Measurements from ENCODE around the gene DIS3L2.
A peak's percentile ranks its signal among the peaks of the same experiment; 100 is the strongest.
"Not testable (repeated sequence)": the region's sequence is repeated elsewhere in the genome, so short reads cannot be mapped to it uniquely, and the experiment has no call there.

DIS3L2 gene

DNA sequence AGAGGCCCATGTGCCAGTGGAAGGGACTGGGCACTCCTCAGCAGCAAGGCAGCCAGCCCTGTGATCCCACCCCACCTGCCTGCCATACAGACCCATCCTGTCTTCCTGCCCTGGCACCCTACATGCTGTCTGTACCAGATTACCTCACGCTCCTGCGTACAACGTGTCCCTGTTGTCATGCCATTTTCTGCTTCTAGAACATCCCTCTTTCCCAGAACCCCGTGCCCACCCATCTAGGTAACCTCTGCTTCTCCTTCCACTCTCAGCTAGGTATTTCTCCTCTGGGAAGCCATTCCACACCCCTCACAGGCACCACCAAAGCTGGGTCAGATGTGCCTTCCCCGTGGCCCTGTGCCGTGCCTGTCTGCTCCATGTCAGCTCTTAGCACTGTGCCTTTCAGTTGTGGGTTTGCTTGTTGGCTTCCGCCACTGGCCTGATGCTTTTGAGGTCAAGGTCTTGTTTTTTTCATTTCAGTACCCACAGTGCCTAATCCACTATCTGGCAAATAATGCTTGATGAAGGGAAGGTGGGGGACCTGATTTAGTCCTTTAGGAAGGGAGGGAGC, 345.3 kb downstream of the DIS3L2 start:
- Histone ChIP-seq H3K4me1 (ENCODE audit: control insufficient read depth in 5 of 5, insufficient read depth in 5 of 5, low read length in 5 of 5) (peaks cover 0 to 2% (median 0%) of the 10 kb centered on the region in 5 donors), H3K27ac (ENCODE audit: low read depth, low read length) (no peak overlapping the region), H3K9ac (ENCODE audit: low read length in 5 of 5) (no peak overlapping the region), H3K27me3 (ENCODE audit: control insufficient read depth in 5 of 5, insufficient read depth in 4 of 5, low read length in 5 of 5) (no peaks in the 10 kb centered on the region), H3K4me3 (ENCODE audit: low read depth in 1 of 5, low read length in 5 of 5) (no peak overlapping the region), H3K9me3 (ENCODE audit: control insufficient read depth in 5 of 5, low read length in 5 of 5) (peaks cover 0 to 3% (median 0%) of the 10 kb centered on the region in 5 donors), H3K36me3 (ENCODE audit: control insufficient read depth in 5 of 5, insufficient read depth in 5 of 5, low read length in 5 of 5) (peaks cover 0 to 28% (median 17%) of the 10 kb centered on the region in 5 donors)

DNA sequence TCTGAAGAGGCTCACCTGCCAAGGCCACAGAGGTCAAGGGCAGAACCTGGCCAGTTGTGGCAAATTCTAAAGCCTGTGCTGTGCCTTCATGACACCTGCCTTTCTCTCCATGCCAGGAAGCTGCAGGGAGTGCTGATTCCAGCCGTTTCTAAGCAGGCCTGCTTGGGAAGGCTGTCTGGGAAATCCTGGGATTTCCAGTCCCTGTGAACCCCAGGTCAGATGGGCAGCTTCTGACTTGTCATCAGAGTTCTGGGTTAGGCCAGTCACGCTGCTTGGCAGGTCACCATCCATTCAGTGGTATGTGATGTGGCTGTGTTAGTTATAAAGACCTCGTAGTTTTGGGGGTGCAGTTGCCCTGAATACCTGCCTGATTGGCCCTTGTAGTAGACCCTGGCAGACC, 346.3 kb downstream of the DIS3L2 start:
- no peak overlapping the region for H3K27ac ChIP-seq (ENCODE audit: low read depth, low read length)
- no peak overlapping the region for H3K9ac ChIP-seq (ENCODE audit: low read length in 5 of 5)
- H3K9me3 ChIP-seq (ENCODE audit: control insufficient read depth in 5 of 5, low read length in 5 of 5): peaks cover 0 to 3% (median 3%) of the 10 kb centered on the region in 5 donors
- H3K36me3 ChIP-seq (ENCODE audit: control insufficient read depth in 5 of 5, insufficient read depth in 5 of 5, low read length in 5 of 5): peaks cover 0 to 28% (median 17%) of the 10 kb centered on the region in 5 donors
- peaks cover 0 to 2% (median 0%) of the 10 kb centered on the region in 5 donors for H3K4me1 ChIP-seq (ENCODE audit: control insufficient read depth in 5 of 5, insufficient read depth in 5 of 5, low read length in 5 of 5)
- H3K4me3 ChIP-seq (ENCODE audit: low read depth in 1 of 5, low read length in 5 of 5): no peak overlapping the region
- H3K27me3 ChIP-seq (ENCODE audit: control insufficient read depth in 5 of 5, insufficient read depth in 4 of 5, low read length in 5 of 5): no peaks in the 10 kb centered on the region

DNA sequence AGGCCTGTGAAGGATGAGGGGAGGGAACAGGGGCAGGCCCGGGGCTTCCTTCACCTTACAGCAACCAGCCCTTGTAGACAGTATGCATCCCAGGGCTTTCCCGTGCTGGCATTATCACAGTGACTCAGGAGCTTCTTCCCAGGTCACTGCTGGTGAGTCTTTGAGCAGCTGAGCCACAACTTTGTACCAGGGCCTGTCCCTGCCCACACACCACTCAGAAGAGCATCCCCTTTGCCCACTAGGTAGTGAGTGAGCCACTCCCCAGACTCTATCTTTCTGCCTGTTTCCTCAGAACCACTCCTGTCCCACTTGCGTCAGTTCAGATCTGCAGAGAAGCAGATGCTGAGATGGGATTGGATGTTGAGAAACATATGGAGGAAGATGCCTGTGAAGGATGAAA, 347.5 kb downstream of the DIS3L2 start:
- Histone ChIP-seq H3K9me3 (ENCODE audit: control insufficient read depth in 5 of 5, low read length in 5 of 5) (peaks cover 0 to 8% (median 3%) of the 10 kb centered on the region in 5 donors), H3K27ac (ENCODE audit: low read depth, low read length) (no peak overlapping the region)

DNA sequence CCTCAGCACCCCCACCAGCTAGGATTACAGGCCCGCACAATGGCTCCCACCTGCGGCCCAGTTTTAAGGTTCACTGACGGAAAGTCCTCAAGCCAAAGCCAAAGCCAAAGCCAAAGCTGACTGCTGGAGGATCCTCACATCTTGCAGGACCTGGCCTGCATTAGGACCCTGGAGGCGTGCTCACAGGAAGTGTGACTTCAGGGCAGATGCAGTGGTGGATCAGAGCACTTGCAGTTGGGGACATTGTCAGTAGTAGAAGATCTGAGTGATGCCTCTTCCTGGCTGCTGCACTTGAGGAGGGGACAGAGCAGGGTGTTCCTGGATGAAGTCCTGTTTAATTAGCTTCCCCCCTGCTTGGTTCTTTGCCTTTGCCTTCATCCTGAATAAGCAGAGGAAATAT, 348.1 kb downstream of the DIS3L2 start:
- Histone ChIP-seq H3K27me3 (ENCODE audit: control insufficient read depth in 5 of 5, insufficient read depth in 4 of 5, low read length in 5 of 5) (no peaks in the 10 kb centered on the region), H3K36me3 (ENCODE audit: control insufficient read depth in 5 of 5, insufficient read depth in 5 of 5, low read length in 5 of 5) (peaks cover 0 to 28% (median 12%) of the 10 kb centered on the region in 5 donors), H3K4me1 (ENCODE audit: control insufficient read depth in 5 of 5, insufficient read depth in 5 of 5, low read length in 5 of 5) (peaks cover 0 to 10% (median 6%) of the 10 kb centered on the region in 5 donors), H3K9me3 (ENCODE audit: control insufficient read depth in 5 of 5, low read length in 5 of 5) (peaks cover 0 to 8% (median 0%) of the 10 kb centered on the region in 5 donors), H3K9ac (ENCODE audit: low read length in 5 of 5) (no peak overlapping the region), H3K4me3 (ENCODE audit: low read depth in 1 of 5, low read length in 5 of 5) (no peak overlapping the region), H3K27ac (ENCODE audit: low read depth, low read length) (no peak overlapping the region)

More for the DNA sequence above, 347.5 kb downstream of the DIS3L2 start:
- Histone ChIP-seq H3K9ac (ENCODE audit: low read length in 5 of 5) (no peak overlapping the region), H3K27me3 (ENCODE audit: control insufficient read depth in 5 of 5, insufficient read depth in 4 of 5, low read length in 5 of 5) (no peaks in the 10 kb centered on the region), H3K36me3 (ENCODE audit: control insufficient read depth in 5 of 5, insufficient read depth in 5 of 5, low read length in 5 of 5) (peaks cover 0 to 28% (median 16%) of the 10 kb centered on the region in 5 donors), H3K4me3 (ENCODE audit: low read depth in 1 of 5, low read length in 5 of 5) (no peak overlapping the region), H3K4me1 (ENCODE audit: control insufficient read depth in 5 of 5, insufficient read depth in 5 of 5, low read length in 5 of 5) (peaks cover 0 to 4% (median 0%) of the 10 kb centered on the region in 5 donors)

DNA sequence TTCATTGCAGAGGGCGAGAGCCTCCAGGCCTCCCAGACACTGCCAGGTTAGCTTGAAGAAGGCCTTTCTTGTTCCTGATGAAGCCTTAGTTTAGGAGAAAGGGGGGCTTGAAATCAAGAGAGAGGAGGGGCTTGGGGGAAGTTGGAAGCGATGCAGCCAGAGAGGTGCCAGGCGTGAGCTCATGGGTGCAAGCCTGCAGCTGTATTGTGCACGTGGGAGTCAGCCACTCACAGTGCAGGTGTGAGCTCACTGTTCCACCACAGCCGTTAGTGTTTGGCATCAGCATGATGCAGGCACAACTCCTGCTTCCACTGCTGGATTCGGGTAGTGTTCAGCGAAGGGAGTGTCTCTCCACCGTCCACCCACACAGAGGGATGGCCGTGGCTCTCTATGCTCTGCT, 348.6 kb downstream of the DIS3L2 start:
- Histone ChIP-seq H3K27ac (ENCODE audit: low read depth, low read length) (no peak overlapping the region), H3K9me3 (ENCODE audit: control insufficient read depth in 5 of 5, low read length in 5 of 5) (peaks cover 0 to 8% (median 0%) of the 10 kb centered on the region in 5 donors), H3K4me1 (ENCODE audit: control insufficient read depth in 5 of 5, insufficient read depth in 5 of 5, low read length in 5 of 5) (peaks cover 1 to 15% (median 11%) of the 10 kb centered on the region in 5 donors), H3K4me3 (ENCODE audit: low read depth in 1 of 5, low read length in 5 of 5) (no peak overlapping the region), H3K36me3 (ENCODE audit: control insufficient read depth in 5 of 5, insufficient read depth in 5 of 5, low read length in 5 of 5) (peaks cover 0 to 28% (median 12%) of the 10 kb centered on the region in 5 donors), H3K27me3 (ENCODE audit: control insufficient read depth in 5 of 5, insufficient read depth in 4 of 5, low read length in 5 of 5) (no peaks in the 10 kb centered on the region), H3K9ac (ENCODE audit: low read length in 5 of 5) (no peak overlapping the region)

- Histone ChIP-seq H3K4me1 (ENCODE audit: control insufficient read depth in 5 of 5, insufficient read depth in 5 of 5, low read length in 5 of 5) (peaks cover 1 to 21% (median 16%) of the 10 kb centered on the region in 5 donors), H3K9ac (ENCODE audit: low read length in 5 of 5) (no peak overlapping the region), H3K4me3 (ENCODE audit: low read depth in 1 of 5, low read length in 5 of 5) (no peak overlapping the region), H3K27ac (ENCODE audit: low read depth, low read length) (no peak overlapping the region), H3K9me3 (ENCODE audit: control insufficient read depth in 5 of 5, low read length in 5 of 5) (peaks cover 0 to 8% (median 0%) of the 10 kb centered on the region in 5 donors), H3K27me3 (ENCODE audit: control insufficient read depth in 5 of 5, insufficient read depth in 4 of 5, low read length in 5 of 5) (no peaks in the 10 kb centered on the region), H3K36me3 (ENCODE audit: control insufficient read depth in 5 of 5, insufficient read depth in 5 of 5, low read length in 5 of 5) (peaks cover 0 to 28% (median 12%) of the 10 kb centered on the region in 5 donors)
Observed at GRCh38 chr2:232310696-232311095, 349.2 kb downstream of the DIS3L2 start.

DNA sequence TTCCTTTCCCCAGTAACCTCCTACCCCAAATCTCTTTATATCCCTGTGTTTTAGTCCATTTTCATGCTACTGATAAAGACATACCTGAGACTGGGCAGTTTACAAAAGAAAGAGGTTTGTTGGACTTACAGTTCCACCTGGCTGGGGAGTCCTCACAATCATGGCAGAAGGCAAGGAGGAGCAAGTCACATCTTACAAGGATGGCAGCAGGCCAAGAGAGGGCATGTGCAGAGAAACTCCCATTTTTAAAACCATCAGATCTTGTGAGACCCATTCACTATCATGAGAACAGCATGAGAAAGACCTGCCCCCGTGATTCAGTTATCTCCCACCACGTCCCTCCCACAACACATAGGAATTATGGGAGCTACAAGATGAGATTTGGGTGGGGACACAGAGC, 352.1 kb downstream of the DIS3L2 start:
- not testable (repeated sequence) for H3K27me3 ChIP-seq (ENCODE audit: control insufficient read depth in 5 of 5, insufficient read depth in 4 of 5, low read length in 5 of 5); H3K9me3 ChIP-seq (ENCODE audit: control insufficient read depth in 5 of 5, low read length in 5 of 5); H3K9ac ChIP-seq (ENCODE audit: low read length in 5 of 5); H3K27ac ChIP-seq (ENCODE audit: low read depth, low read length); H3K4me3 ChIP-seq (ENCODE audit: low read depth in 1 of 5, low read length in 5 of 5)
- peaks cover 0 to 12% (median 3%) of the 10 kb centered on the region in 5 donors for H3K36me3 ChIP-seq (ENCODE audit: control insufficient read depth in 5 of 5, insufficient read depth in 5 of 5, low read length in 5 of 5)
- H3K4me1 ChIP-seq (ENCODE audit: control insufficient read depth in 5 of 5, insufficient read depth in 5 of 5, low read length in 5 of 5): peaks cover 3 to 44% (median 32%) of the 10 kb centered on the region in 5 donors

GRCh38 chr2:232315049-232315922, 353.8 kb downstream of the DIS3L2 start:
- H3K9me3 ChIP-seq (ENCODE audit: control insufficient read depth in 5 of 5, low read length in 5 of 5): peaks cover 0 to 8% (median 0%) of the 10 kb centered on the region in 5 donors
- peak overlapping the region in 2 of 5 donors; percentile 12 to 27 for H3K4me3 ChIP-seq (ENCODE audit: low read depth in 1 of 5, low read length in 5 of 5)
- peaks cover 0 to 6% (median under 1%) of the 10 kb centered on the region in 5 donors for H3K36me3 ChIP-seq (ENCODE audit: control insufficient read depth in 5 of 5, insufficient read depth in 5 of 5, low read length in 5 of 5)
- peak overlapping the region; percentile 63 for H3K27ac ChIP-seq (ENCODE audit: low read depth, low read length)
- H3K9ac ChIP-seq (ENCODE audit: low read length in 5 of 5): peak overlapping the region in 1 of 5 donors; percentile 40
- peaks cover 3 to 49% (median 32%) of the 10 kb centered on the region in 5 donors for H3K4me1 ChIP-seq (ENCODE audit: control insufficient read depth in 5 of 5, insufficient read depth in 5 of 5, low read length in 5 of 5)
- no peaks in the 10 kb centered on the region for H3K27me3 ChIP-seq (ENCODE audit: control insufficient read depth in 5 of 5, insufficient read depth in 4 of 5, low read length in 5 of 5)

- Histone ChIP-seq H3K4me3 (ENCODE audit: low read depth in 1 of 5, low read length in 5 of 5) (peak overlapping the region in 1 of 5 donors; percentile 12), H3K9me3 (ENCODE audit: control insufficient read depth in 5 of 5, low read length in 5 of 5) (peaks cover 0 to 8% (median 0%) of the 10 kb centered on the region in 5 donors), H3K27me3 (ENCODE audit: control insufficient read depth in 5 of 5, insufficient read depth in 4 of 5, low read length in 5 of 5) (no peaks in the 10 kb centered on the region), H3K36me3 (ENCODE audit: control insufficient read depth in 5 of 5, insufficient read depth in 5 of 5, low read length in 5 of 5) (no peaks in the 10 kb centered on the region), H3K9ac (ENCODE audit: low read length in 5 of 5) (peak overlapping the region in 1 of 5 donors; percentile 40), H3K4me1 (ENCODE audit: control insufficient read depth in 5 of 5, insufficient read depth in 5 of 5, low read length in 5 of 5) (peaks cover 3 to 51% (median 32%) of the 10 kb centered on the region in 5 donors), H3K27ac (ENCODE audit: low read depth, low read length) (peak overlapping the region; percentile 63)
Observed at GRCh38 chr2:232315923-232316299, 354.4 kb downstream of the DIS3L2 start.

Data from subcutaneous abdominal adipose tissue (tissue), 5 donors.